ENCODE measurements around the gene RHOB. TPM values are rescaled to one million over a fixed set of nuclear protein-coding genes. Genes with fewer than 3 reads are reported as not detected.
A peak's percentile ranks its signal among the peaks of the same experiment; 100 is the strongest.
"Not testable (repeated sequence)": the region's sequence is repeated elsewhere in the genome, so short reads cannot be mapped to it uniquely, and the experiment has no call there.

The RHOB gene
- 208 TPM for total RNA-seq
- long read RNA-seq, transcript RHOB-201 (1 exons, 2,372 nt), result major isoform, 53 of 53 reads
- long read RNA-seq, partial matches to known transcripts, result 0 of 53 reads
- long read RNA-seq, other reads (novel, unspliced or antisense), result 0 of 53 reads

DNA sequence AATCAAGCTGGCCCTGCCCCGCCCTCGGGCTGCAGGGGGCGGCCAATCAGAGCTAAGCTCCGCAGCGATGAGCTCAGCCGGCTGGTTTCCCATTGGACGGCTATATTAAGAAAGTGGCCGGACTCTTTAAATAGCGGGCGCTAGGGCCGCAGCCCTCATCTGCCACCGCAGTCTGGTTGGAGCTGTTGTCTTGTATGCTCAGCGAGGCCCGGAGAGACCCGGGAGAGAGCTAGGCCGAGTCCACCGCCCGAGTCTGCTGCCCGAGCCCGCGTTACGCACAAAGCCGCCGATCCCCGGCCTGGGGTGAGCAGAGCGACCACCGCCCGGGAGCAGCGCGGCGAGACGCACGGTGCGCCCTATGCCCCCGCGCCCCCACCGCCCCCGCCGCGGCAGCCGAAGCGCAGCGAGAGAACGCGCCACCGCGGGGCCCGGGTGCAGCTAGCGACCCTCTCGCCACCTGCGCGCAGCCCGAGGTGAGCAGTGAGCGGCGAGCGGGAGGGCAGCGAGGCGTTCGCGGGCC lies at the start of gene RHOB:
Gene RHOB, plus strand, starts transcription at position 158 of the 520 bp plus-strand sequence. CDS start 392 bp downstream, outside the sequence.
- ATAC-seq (peak; percentile 92), DNase-seq (ENCODE audit: missing footprints) (peak; percentile 99)
- intact Hi-C loops (cut with DNase I), result no loop called here

DNA sequence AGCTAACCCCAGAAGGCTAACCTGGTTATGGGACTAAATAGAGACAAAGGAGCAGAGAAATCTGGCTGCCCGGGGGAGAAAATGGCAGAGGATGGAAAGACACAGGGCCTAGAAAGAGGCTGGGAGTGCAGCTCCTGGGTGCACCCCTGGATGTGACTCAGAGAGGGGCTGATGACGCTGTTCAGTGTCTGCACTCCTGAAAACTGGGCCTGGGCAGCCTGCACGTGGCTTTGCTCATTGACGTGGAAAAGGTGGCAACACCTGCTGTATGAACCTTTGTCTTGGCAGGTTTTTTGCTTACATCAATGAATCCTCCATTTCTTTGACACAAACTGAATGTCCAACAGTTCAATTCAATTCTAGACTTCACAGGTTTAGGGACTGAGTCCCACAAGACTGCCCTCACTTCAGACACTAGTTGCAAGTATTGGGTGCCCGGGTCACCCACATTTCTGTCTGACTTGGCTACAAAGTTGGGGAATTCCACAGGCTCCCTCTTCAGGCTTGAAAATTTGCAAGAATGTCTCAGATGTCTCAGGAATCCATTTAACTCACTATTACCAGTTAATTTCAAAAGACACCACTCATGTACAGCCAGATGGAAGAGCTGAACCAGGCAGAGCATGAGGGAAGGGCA lies 48.9 kb upstream of the RHOB start:
- intact Hi-C loops (cut with DNase I), result no loop called here
- ATAC-seq, result no peak
- DNase-seq (ENCODE audit: missing footprints), result no peak

DNA sequence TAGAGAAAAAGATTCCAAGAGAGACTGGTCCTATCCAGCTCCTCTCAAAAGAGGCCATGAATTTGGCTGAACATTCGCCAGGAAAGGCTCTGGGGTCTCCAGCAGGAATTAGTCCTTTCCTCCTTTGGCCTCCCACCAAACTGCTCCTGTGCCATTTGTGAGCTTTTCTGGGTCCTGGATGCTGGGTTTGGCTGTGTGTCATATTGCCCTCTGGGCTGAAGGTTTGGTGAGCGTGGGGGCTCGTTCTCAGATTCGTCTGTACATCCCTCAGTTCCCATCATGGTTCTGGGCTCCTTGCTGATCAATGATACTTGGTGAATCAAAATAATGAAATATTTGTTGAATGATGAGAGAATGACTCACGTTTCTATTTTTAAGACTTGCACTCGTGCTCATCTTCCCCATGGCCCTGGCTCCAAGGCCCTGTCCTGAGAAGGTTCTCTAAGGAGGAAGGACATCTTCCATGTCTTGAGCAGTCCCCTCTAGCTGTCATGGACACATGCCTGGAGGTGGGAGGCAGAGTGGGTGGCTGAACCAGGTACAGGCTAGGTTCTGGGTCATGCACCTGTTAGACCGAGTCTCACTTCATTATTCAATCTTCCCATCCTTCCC lies 47.8 kb upstream of the RHOB start:
- ATAC-seq (no peak), DNase-seq (ENCODE audit: missing footprints) (no peak)
- intact Hi-C loops (cut with DNase I), result no loop called here

DNA sequence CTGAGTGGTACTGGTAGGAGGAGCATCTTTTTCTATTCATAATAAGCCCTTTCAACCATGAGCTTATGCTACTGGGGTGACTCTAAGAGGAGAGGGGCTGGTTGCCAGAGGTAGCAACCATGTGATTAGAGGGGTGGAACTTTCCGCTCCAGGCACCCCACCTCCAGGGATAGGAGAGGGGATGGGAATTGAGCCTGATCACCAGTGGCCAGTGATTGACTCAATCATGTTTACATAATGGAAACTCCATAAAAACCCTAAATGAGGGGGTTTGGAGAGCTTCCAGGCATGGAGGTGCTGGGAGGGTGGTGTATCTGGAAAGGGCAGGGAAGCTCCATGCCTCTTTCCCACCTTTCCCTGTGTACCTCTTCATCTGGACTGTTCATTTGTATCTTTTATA lies 46.6 kb upstream of the RHOB start:
- DNase-seq (ENCODE audit: missing footprints), result no peak
- intact Hi-C loops (cut with DNase I), result no loop called here
- ATAC-seq, result no peak

DNA sequence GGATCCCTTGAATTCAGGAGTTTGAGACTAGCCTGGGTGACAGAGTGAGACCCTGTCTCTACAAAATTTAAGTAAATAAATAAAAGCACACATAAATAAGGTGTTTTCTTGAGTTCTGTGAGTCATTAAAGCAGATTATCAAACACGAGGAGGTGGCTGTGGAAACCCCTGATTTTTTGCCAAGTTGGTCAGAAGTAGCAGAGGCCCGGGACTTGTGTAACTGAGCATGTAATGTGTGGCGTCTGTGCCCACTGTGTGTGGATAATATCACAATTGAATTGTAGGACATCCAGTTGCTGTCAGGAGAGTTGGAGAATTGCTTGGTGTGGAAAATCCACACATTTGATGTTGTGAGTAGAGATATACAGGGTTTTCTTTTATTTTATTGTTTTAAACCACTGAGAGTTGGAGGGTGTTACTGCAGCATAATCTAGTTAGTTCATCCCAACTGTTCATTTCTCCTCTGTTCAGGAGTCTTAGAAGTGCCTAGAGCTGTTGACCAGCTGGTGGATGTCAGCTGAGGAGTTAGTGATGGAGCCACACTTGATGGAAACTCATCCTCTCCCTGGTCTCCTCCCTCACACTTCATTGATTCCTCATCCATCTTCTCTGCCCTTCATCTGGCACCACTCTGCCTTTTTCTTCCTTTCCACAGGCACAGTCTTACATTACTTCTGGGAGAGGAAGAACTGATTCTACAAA lies 45.9 kb upstream of the RHOB start:
- no peak for ATAC-seq

DNA sequence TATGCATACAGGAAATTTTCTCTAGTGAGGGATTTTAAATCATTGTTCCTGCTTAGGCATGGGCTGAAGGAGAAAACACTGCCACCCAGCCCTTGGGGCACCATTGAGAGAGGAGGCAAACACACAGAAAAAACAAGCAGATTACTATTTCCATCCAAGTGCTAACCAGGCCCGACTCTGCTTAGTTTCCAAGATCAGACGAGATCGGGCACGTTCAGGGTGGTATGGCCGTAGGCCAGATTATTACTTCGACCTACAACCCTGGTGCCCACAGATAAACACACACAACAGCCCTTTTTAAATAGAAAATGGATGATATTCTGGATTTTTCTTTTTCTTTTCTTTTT lies 45.4 kb upstream of the RHOB start:
- DNase-seq (ENCODE audit: missing footprints), result no peak
- intact Hi-C loops (cut with DNase I), result no loop called here

More for the DNA sequence above, 45.9 kb upstream of the RHOB start:
- intact Hi-C loops (cut with DNase I), result no loop called here
- DNase-seq (ENCODE audit: missing footprints), result no peak

DNA sequence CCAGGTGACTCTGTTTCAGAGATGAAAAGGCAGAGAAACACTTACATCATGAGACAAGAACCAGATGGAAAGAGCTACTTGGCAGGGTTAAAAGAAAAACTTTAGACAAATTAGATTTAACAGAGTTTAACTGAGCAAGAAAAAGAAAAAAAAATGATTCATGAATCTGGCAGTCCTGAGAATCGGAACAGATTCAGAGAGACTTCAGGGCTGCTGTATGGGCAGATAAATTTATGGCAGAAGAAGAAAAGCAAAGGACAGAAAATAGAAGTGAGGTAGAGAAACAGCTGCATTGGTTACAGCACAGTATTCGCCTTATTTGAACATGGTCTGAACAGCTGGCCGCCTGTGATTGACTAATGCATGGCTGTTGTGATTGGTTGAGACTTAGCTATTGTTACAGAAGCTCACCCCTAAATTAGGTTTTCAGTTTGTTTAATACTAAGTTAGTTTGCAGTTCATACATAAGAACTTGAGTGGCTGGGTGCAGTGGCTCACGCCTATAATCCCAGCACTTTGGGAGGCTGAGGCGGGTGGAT lies 43.0 kb upstream of the RHOB start:
- no peak for ATAC-seq
- no peak for DNase-seq (ENCODE audit: missing footprints)

More for the DNA sequence above, 45.4 kb upstream of the RHOB start:
- no peak for ATAC-seq

DNA sequence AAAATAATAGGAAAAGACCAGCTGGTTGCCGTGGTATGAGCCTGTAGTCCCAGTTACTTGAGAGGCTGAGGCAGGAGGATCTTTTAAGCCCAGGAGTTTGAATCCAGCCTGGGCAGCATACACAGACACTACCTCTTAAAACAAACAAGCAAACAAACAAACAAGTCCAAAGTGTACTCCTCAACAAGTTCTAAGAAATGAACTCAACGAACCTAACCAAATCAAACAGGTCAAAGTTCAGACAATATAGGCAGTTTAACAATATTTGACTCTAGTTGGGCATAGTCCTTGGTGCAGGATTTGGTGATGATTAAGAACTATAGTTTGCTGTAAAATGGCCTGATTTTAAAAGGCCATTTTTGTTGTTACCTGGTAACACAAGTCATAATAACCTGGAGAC lies 41.9 kb upstream of the RHOB start:
- no peak for ATAC-seq
- intact Hi-C loops (cut with DNase I), result no loop called here
- DNase-seq (ENCODE audit: missing footprints), result no peak

More for the DNA sequence above, 43.0 kb upstream of the RHOB start:
- intact Hi-C loops (cut with DNase I), result no loop called here

DNA sequence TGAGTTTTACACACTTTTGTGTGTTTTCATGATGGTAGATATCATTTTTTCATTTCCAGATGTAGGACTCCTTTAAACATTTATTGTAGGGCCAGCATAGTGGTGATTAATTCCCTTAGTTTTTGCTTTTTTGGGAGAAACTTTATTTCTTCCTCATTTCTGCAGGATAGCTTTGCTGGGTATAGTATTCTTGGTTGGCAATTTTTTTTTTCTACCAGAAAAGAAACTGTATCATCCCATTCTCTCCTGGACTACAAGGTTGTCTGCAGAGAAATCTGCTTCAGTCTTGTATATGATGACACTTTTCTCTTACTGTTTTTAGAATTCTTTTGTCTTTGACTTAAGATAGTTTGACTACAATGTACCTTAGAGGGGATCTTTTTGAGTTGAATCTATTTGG lies 37.8 kb upstream of the RHOB start:
- no peak for ATAC-seq
- intact Hi-C loops (cut with DNase I), result no loop called here

DNA sequence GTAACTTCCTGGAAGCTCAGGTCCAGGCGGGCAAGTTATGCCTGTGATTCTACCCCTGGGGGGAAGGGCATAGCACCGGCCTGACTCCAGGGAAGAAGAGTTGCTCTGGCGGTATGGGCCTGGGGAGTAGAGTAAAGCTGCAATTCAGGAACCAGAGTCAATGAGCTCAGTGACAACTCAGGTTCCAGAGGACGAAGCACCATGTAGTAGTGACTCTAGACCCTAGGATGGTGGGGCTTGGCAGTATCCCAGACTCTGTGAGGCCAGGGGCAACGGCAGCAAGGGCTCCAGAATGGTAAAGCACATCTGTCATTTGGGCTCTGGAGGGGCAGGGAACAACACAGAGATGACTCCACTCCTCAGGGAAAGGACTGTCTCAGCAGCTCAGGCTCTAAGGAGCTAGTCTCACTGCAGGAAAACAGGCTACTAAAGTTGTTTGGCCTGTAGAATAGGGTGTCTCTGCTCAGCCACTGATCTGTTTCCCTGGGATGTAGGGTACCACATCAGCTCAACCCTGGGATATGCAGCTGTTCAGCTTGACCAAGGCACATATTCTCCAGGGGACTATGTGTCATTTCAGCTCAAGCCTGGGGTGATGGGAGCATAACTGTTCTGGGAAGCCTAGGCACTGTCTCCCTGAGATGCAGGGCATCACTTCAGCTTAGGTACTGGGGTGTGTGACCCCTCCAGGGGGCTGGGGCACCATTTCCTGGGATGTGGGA lies 36.2 kb upstream of the RHOB start:
- DNase-seq (ENCODE audit: missing footprints) (no peak), ATAC-seq (peak; percentile 35)
- intact Hi-C loops (cut with DNase I), result no loop called here

More for the DNA sequence above, 37.8 kb upstream of the RHOB start:
- no peak for DNase-seq (ENCODE audit: missing footprints)

DNA sequence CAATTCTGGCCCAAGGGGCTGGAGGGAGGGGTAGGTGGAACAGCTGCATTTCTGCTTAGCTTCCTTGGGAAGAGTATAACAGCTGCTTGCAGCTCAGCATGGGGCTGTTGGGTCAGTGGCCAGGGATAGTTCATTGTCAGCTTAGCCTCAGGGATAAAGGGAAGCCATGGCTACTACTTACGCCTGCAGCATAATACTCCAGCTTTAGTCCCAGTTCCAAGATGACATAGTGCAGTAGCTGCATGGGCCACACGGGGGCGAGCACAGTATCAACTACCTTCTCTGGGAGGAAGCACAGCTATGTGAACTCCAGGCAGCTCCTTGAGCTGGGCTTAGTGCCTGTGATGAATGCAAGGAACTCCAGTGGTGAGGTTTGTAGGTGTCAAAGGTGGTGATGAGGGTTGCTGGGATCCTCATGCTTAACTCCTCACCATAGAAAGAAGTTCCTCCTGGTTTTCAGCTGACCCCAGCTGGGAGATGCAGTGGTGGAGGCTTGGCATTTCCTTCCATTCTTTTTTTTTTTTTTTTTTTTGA lies 35.4 kb upstream of the RHOB start:
- peak; percentile 94 for DNase-seq (ENCODE audit: missing footprints)
- ATAC-seq, result peak; percentile 96
- intact Hi-C loops (cut with DNase I), result no loop called here

DNA sequence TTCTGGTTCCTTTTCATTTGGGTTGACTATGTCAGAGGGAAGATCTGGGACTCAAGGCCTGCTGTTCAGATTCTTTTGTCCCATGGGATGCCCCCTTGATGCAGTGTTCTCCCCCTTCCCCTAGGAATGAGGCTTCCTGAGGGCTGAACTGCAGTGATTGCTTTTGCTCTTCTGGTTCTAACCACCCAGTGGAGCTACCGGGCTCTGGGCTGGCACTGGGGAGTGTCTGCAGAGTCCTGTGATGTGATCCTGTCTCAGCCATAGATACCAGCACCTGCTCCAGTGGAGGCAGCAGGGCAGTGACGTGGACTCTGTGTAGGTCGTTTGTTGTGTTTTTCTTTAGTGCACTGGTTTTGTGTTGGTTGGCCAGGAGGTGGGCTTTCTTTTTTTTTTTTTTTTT lies 32.1 kb upstream of the RHOB start:
- no peak for DNase-seq (ENCODE audit: missing footprints)
- intact Hi-C loops (cut with DNase I), result no loop called here

DNA sequence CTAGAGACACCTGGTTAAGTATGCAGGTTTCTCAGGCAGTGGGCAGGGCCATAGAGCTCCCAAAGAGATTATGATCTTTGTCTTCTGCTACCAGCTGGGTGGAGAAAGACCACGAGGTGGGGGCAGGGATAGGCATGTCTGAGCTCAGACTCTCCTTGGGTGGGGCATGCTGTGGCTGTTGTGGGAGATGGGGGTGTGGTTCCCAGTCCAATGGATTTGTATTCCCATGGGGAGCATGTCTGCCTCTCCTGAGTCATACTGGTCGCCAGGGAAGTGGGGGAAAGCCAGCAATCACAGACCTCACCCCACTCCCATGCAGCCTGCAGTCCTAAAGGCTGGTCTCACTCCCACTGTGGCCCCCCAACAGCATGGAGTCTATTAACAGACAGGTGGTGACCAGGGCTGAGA lies 31.4 kb upstream of the RHOB start:
- no peak for ATAC-seq
- intact Hi-C loops (cut with DNase I), result no loop called here
- DNase-seq (ENCODE audit: missing footprints), result no peak

More for the DNA sequence above, 32.1 kb upstream of the RHOB start:
- no peak for ATAC-seq

DNA sequence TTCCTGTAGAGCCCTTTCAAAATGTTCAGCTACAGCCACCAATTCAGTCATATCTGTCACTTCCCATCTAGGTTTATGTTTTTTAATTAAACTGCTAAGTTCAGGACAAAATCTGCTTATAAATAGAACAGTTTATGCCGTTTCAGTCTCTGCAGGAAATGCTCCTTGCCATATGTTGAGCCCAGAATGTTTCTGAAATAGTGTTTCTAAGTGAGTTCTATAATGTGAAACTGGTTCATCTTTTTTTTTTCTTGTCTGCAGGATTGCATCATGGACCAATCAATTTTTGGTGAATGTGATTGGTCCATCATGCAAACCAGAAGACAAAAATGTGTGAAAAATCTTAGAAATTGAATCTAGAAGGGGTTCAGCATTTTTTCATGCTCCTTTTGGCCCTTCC lies 30.2 kb upstream of the RHOB start:
- intact Hi-C loops (cut with DNase I), result no loop called here
- no peak for ATAC-seq
- DNase-seq (ENCODE audit: missing footprints), result no peak

DNA sequence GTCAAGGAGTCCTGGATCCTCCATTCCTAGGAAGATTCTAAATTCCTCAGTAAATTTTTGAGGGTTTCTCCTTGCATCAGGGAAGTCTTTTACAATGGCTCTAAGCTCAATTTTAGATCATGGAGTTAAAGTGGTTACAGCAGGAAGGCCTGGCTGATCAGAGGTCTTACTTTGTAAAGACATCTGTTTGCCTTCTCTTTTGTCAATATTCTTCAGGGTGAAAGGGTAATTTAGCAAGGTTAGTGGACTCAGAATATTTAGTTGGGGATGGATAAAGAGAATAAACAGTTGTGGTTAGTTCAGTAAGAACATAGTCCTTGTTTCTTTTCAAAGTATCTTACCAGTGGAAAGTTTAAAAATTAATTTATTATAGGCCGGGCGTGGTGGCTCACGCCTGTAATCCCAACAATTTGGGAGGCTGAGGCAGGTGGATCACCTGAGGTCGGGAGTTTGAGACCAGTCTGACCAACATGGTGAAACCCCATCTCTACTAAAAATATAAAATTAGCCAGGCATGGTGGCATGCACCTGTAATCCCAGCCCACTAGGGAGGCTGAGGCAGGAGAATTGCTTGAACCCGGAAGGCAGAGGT lies 29.5 kb upstream of the RHOB start:
- DNase-seq (ENCODE audit: missing footprints); intact Hi-C loops (cut with DNase I); ATAC-seq: not testable (repeated sequence)

DNA sequence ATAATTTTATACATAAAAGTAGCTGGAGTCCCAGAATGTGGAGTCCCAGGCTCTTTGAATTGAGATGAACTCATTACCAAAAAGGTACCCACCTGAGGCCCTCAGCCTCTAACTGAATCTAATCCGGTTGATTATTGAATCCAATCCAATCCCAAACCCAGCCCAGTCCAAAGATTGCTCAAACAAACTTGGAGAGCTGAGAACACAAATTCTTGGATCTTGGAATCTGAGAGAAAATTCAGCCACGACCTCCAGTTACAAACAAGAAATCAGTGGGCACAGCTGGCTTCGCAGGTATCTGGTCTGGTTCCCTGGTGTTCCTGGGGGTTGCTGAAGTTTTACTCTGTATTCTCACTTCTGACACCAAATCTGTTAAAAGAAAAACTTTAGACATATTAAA lies 28.4 kb upstream of the RHOB start:
- ATAC-seq (no peak), DNase-seq (ENCODE audit: missing footprints) (no peak)
- intact Hi-C loops (cut with DNase I), result no loop called here

DNA sequence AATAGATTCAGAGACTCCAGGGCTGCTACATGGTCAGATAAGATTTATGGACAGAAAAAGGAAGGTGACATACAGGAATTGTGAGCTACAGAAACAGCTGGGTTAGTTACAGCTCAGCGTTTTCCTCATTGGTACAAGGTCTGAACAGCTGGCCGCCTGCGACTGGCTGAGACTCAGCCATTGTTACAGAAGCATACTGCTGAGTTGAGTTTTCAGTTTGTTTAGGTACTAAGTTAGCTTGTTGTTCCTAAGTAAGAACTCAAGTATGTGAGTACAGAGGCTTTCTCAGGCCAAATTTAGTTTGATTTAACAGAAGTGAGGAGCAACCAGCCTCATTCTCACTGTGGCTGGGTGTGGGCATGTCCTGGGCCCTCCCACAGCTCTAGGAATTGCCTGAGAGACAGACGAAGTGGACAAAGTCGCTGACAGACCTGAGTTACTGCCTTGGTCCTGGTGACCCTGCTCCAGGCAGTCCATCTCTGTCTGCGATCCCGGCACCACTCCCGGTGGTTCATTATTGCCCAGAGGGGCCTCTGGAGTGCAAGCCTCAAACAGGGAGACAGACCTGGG lies 27.8 kb upstream of the RHOB start:
- DNase-seq (ENCODE audit: missing footprints) (no peak), ATAC-seq (peak; percentile 45)
- intact Hi-C loops (cut with DNase I), result no loop called here

DNA sequence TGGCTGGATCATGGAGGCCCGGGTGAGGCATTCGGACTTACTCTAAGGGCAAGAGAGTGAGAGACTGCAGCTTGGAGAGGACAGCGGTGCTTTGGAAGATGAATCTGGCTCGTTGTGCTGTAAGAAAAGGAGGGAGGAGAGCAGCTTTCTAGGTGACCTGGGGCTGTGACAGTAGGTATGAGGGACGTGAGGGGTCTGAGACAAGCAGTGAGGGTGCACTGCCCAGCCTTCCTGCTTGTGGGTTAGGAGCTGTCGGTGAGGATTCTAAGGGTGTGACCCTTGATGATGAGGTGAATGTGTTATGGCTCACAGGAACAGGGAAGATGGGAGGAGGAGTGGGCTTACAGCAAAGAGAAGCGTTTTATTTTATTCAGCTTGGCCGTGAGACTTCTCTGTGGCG lies 27.1 kb upstream of the RHOB start:
- no peak for DNase-seq (ENCODE audit: missing footprints)

More for the DNA sequence above, 27.1 kb upstream of the RHOB start:
- intact Hi-C loops (cut with DNase I), result loop anchor here (5.0 kb wide), 1 partner anchor 42 kb away; no protein-coding TSS in a partner anchor
- ATAC-seq, result no peak
